Vagina (tissue), 2 donors: ENCODE data around the gene QKI.

Experiments
- CTCF ChIP-seq, 3 experiments: fragments of 450-650 bp in 2 of 3; fragments of 200-600 bp in 1 of 3; sonication (generic) in 1 of 3; IDR thresholded peaks; one replicate each; pipeline ENCODE4 v1.5.1; 2017 to 2019; ENCODE audit warnings: antibody characterized with exemption in 3 of 3, mild to moderate bottlenecking in 2 of 3, moderate library complexity in 2 of 3
- POLR2A ChIP-seq, 2 donors: fragments of 450-650 bp; IDR thresholded peaks; one replicate each; pipeline ENCODE4 v1.6.1; 2017; ENCODE audit warnings: antibody characterized with exemption in 2 of 2, mild to moderate bottlenecking in 2 of 2, moderate library complexity in 2 of 2

- no peak for TF ChIP-seq CTCF (IDR thresholded peaks at IDR 0.05)
- no peak for TF ChIP-seq POLR2A (IDR thresholded peaks at IDR 0.05)
Measured at GRCh38 chr6:163461696-163462095, 47.2 kb downstream of the QKI start.
